ENCODE results near the gene TCOF1. TPM values are rescaled to one million over a fixed set of nuclear protein-coding genes. Genes with fewer than 3 reads are reported as not detected.

The TCOF1 gene
- total and polyA plus RNA-seq, 2 of the 8 experiments (the other 6 are each of a cell fraction or from before 2014, with no cell fraction given): 35.9 to 170 TPM

DNA sequence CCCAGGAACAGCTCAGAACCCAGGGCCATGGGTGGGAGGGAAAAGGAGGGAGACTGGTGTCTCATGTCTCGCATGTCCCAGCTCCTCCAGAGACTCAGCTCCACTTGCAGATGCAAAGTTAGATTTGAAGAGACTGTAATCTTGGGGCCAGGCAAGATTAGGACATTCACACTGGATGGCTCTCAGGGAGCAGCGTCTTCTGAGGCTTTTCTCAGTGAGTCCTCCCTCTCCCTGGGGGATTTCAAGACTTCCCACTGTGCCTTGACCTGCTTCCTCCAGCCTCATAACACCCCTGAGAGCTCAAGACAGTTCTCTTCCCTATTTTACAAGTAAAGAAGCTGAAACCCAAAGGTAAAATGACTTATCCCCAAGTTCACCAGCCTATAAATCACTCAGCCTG is 10.5 kb upstream of the TCOF1 start:
- H2BK12ac ChIP-seq (ENCODE audit: low read depth, low read length): no peak overlapping the region
- H3K27me3 ChIP-seq (replicated peaks in 1 of 4; ENCODE audit: control insufficient read depth in 3 of 4, extremely low read depth in 1 of 4, insufficient read depth in 3 of 4, low read length in 3 of 4): no peaks in the 10 kb centered on the region
- DNase-seq (ENCODE audit: low read depth in 1 of 2, low spot score in 2 of 2): no peak
- H3K23me2 ChIP-seq (ENCODE audit: low read depth, low read length): no peaks in the 10 kb centered on the region
- no peak overlapping the region for H3K27ac ChIP-seq (ENCODE audit: low read depth, low read length)
- H4K91ac ChIP-seq (replicated peaks; ENCODE audit: insufficient read length, low read length): no peak overlapping the region
- H3K9me3 ChIP-seq (ENCODE audit: insufficient read depth in 2 of 2, low read depth in 1 of 2, low read length in 1 of 2): no peaks in the 10 kb centered on the region
- H3K9ac ChIP-seq (replicated peaks in 1 of 4; ENCODE audit: extremely low read depth in 1 of 4, low read depth in 3 of 4, low read length in 3 of 4): no peak overlapping the region
- H4K5ac ChIP-seq (ENCODE audit: insufficient read length, low read depth, low read length): no peak overlapping the region
- no peak overlapping the region for H2BK20ac ChIP-seq (ENCODE audit: low read length)
- no peak overlapping the region for H2AFZ ChIP-seq (ENCODE audit: low read length)
- no peak overlapping the region for H3K23ac ChIP-seq (ENCODE audit: insufficient read length)
- no peak overlapping the region for H3K56ac ChIP-seq (replicated peaks; ENCODE audit: insufficient read length, low read depth, low read length)
- no peaks in the 10 kb centered on the region for H3K79me2 ChIP-seq (ENCODE audit: control insufficient read depth in 1 of 2, insufficient read depth in 2 of 2, low read length in 2 of 2)
- TF ChIP-seq EGR1 (IDR thresholded peaks at IDR 0.05; ENCODE audit: borderline replicate concordance, low read depth, low read length): no peak
- TF ChIP-seq GABPA (IDR thresholded peaks at IDR 0.05; ENCODE audit: borderline replicate concordance, insufficient read depth, low read length): no peak
- no peak for TF ChIP-seq CTBP2 (IDR thresholded peaks at IDR 0.05; ENCODE audit: borderline replicate concordance, insufficient read depth, insufficient read length, low read length)
- TF ChIP-seq RBBP5 (IDR thresholded peaks at IDR 0.05; ENCODE audit: borderline replicate concordance, low read depth, low read length): no peak
- TF ChIP-seq HDAC2 (IDR thresholded peaks at IDR 0.05; ENCODE audit: borderline replicate concordance in 1 of 2, low read depth in 2 of 2, low read length in 2 of 2): no peak
- TF ChIP-seq, protein P1, sequence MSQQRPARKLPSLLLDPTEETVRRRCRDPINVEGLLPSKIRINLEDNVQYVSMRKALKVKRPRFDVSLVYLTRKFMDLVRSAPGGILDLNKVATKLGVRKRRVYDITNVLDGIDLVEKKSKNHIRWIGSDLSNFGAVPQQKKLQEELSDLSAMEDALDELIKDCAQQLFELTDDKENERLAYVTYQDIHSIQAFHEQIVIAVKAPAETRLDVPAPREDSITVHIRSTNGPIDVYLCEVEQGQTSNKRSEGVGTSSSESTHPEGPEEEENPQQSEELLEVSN (IDR thresholded peaks at IDR 0.05): no peak
- 87% methylated on average over 2 of the region's 2 CpGs; no CpG with 5 or more reads in 1 of the 2 experiments for WGBS, 2 experiments (ENCODE audit: extremely low coverage in 1 of 2, insufficient coverage in 1 of 2, insufficient read length in 1 of 2, insufficient replicate concordance in 2 of 2, low coverage in 1 of 2, low lambda C conversion rate in 2 of 2, missing lambda C conversion rate in 1 of 2)
- H3K14ac ChIP-seq (ENCODE audit: insufficient read length): no peak overlapping the region
- no peak overlapping the region for H3K18ac ChIP-seq (ENCODE audit: extremely low read depth, low read length)
- H4K8ac ChIP-seq (ENCODE audit: extremely low read depth, insufficient read depth, low read length): no peak overlapping the region; the same call in 1 of the 2 replicates
- H3K4me2 ChIP-seq (ENCODE audit: insufficient read depth in 1 of 2, low read depth in 2 of 2, low read length in 2 of 2): no peak overlapping the region
- H4K20me1 ChIP-seq (replicated peaks in 1 of 2; ENCODE audit: control insufficient read depth in 1 of 2, insufficient read depth in 2 of 2, low read length in 2 of 2): no peaks in the 10 kb centered on the region
- no peak overlapping the region for H2BK120ac ChIP-seq (replicated peaks; ENCODE audit: low read depth, low read length)
- H3K36me3 ChIP-seq (ENCODE audit: control insufficient read depth in 2 of 4, insufficient read depth in 4 of 4, low read length in 3 of 4): no peaks in the 10 kb centered on the region
- FAIRE-seq: no peak
- no peak overlapping the region for H2BK15ac ChIP-seq (ENCODE audit: low read length)
- H2AK5ac ChIP-seq (ENCODE audit: low read depth, low read length): no peak overlapping the region
- no peak overlapping the region for H3K4me3 ChIP-seq (ENCODE audit: extremely low read depth in 1 of 4, insufficient read depth in 2 of 4, low read depth in 3 of 4, low read length in 4 of 4)
- ChIA-PET CTCF (ENCODE audit: partially characterized antibody) (interaction anchor here (0.7 to 9.1 kb wide), 4 partner anchors 14 to 186 kb away, joined by 3 to 126 read pairs (median 32); partner anchors contain the start of gene ARSI), POLR2A (ENCODE audit: partially characterized antibody) (interaction anchor here (1.3 kb wide), 1 partner anchor 11 kb away, joined by 6 read pairs; the partner anchor contains the start of gene TCOF1)
- no peak overlapping the region for H2BK5ac ChIP-seq (ENCODE audit: low read depth, low read length)
- H3K4ac ChIP-seq (replicated peaks; ENCODE audit: insufficient read length, low read depth, low read length): no peak overlapping the region
- no peaks in the 10 kb centered on the region for H3K79me1 ChIP-seq (ENCODE audit: low read depth, low read length)
- peaks cover 0 to 6% (median 0%) of the 10 kb centered on the region in 4 experiments; a peak in 4 of 7 replicates for H3K4me1 ChIP-seq (replicated peaks in 1 of 4; ENCODE audit: control insufficient read depth in 3 of 4, insufficient read depth in 4 of 4, low read length in 3 of 4)
